A549 (cell line): Measurements from ENCODE around the gene KCNG2.

ENCODE experiments used
- CEBPB ChIP-seq, 2 experiments: fragments of >200 bp in 1 of 2; sonication (Bioruptor Twin) in 1 of 2; formaldehyde crosslinking in 1 of 2; IDR thresholded peaks; 2 replicates each; pipeline ENCODE4 v1.6.1; 2012 to 2016
- HOXA7 ChIP-seq: fragments of 250-450 bp; sonication (Bioruptor Pico); IDR thresholded peaks from 2 replicates; pipeline ENCODE4 v1.5.0; 2020; ENCODE audit warnings: mild to moderate bottlenecking, moderate library complexity
- JUN ChIP-seq, 2 experiments: fragments of >200 bp; sonication (Bioruptor Twin); formaldehyde crosslinking; IDR thresholded peaks; 2 replicates in 1 of 2; 3 replicates in 1 of 2; pipeline ENCODE4 v1.6.1; 2016 to 2017
- JUNB ChIP-seq: fragments of >200 bp; sonication (Bioruptor Twin); formaldehyde crosslinking; IDR thresholded peaks from 2 replicates; pipeline ENCODE4 v1.6.1; 2016
- POLR2AphosphoS2 ChIP-seq: conservative IDR thresholded peaks from 2 replicates; pipeline ENCODE4 v1.6.1; 2012; ENCODE audit warnings: low read length, improper control_type of control experiment, inconsistent platforms
- RAD21 ChIP-seq, 2 experiments: fragments of >200 bp in 1 of 2; sonication (Bioruptor Twin) in 1 of 2; formaldehyde crosslinking in 1 of 2; IDR thresholded peaks in 1 of 2; conservative IDR thresholded peaks in 1 of 2; 2 replicates in 1 of 2; 3 replicates in 1 of 2; pipeline ENCODE4 v1.6.1; 2012 to 2018; ENCODE audit warnings: inconsistent platforms in 1 of 2
- TP53 ChIP-seq: fragments of 250-450 bp; sonication (Bioruptor Pico); IDR thresholded peaks from 2 replicates; pipeline ENCODE4 v1.5.0; 2021; ENCODE audit warnings: mild to moderate bottlenecking, moderate library complexity
- TF ChIP-seq, protein P1 (sequence below): fragments of >200 bp; sonication (Bioruptor Twin); formaldehyde crosslinking; IDR thresholded peaks from 3 replicates; pipeline ENCODE4 v1.5.1; 2016

DNA sequence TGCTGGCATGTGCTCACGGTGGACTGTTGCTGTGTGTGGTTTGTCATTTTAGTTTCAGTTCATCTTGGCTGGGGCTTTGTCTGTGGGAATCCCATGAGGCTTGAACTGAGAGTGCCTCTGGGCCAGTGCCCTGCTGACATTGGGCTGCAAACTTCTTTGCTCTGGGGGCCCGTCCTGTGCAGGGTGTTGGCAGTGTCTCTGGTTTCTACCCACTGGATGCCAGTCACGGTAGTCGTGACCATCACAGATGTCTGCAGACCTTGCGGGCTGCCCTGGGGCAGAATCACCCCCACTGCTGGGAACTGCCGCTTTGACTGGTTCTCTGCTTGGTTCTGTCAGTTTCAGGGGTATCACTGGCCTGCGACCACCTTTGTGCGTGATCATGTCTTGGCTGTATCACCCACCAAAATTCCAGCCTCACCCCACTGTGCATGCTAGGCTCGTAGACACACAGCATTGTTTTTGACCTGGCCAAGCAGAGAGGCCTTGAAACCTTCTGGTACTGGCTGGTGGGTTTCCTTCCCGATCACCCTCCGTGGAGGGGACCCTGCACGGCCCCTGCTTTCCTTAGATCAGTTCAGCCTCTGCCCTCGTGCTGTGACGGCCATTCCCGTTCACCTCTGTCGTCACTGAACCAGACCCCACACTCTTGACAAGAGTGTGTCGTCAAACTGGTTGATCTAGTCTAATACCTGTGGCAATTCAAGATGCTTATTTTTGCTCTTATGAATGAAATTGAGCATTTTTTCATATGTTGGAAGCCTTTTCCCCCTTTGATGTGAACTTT, 57.6 kb downstream of the KCNG2 start:
- TF ChIP-seq CEBPB (IDR thresholded peaks at IDR 0.05) (no peak), JUN (IDR thresholded peaks at IDR 0.05) (no peak), RAD21 (conservative IDR thresholded peaks at IDR 0.05 in 1 of 2, IDR thresholded peaks at IDR 0.05 in 1 of 2) (no peak), HOXA7 (CRISPR knock-in tag) (no peak), POLR2AphosphoS2 (no peak), TP53 (CRISPR knock-in tag) (no peak), JUNB (no peak)
- TF ChIP-seq, protein P1, sequence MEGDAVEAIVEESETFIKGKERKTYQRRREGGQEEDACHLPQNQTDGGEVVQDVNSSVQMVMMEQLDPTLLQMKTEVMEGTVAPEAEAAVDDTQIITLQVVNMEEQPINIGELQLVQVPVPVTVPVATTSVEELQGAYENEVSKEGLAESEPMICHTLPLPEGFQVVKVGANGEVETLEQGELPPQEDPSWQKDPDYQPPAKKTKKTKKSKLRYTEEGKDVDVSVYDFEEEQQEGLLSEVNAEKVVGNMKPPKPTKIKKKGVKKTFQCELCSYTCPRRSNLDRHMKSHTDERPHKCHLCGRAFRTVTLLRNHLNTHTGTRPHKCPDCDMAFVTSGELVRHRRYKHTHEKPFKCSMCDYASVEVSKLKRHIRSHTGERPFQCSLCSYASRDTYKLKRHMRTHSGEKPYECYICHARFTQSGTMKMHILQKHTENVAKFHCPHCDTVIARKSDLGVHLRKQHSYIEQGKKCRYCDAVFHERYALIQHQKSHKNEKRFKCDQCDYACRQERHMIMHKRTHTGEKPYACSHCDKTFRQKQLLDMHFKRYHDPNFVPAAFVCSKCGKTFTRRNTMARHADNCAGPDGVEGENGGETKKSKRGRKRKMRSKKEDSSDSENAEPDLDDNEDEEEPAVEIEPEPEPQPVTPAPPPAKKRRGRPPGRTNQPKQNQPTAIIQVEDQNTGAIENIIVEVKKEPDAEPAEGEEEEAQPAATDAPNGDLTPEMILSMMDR, result no peak
